Activated CD8-positive, alpha-beta memory T cell treated with anti-CD3 and anti-CD28 coated beads, Interleukin-2, amount 10 ng/mL, durations not matched to agents 7 days and 5 days (primary cell): Measurements from ENCODE around the gene MRAP. TPM values are rescaled to one million over a fixed set of nuclear protein-coding genes. Genes with fewer than 3 reads are reported as not detected.

Source experiments
- ATAC-seq: fragments of 150-1000 bp; cut with Tn5 transposase; one replicate; pipeline ENCODE4 v1.10.0; 2021; ENCODE audit warnings: moderate library complexity
- CTCF ChIA-PET: fragments of 350-600 bp; sonication (Branson Sonifier 250); formaldehyde crosslinking; loops from one replicate; lab custom pipeline; 2021; ENCODE audit warnings: antibody characterized with exemption; lab: Charles Lee
- DNase-seq: peaks from one replicate; pipeline ENCODE4 v3.0.0-alpha.2; 2020
- H3K27ac Mint-ChIP-seq: one replicate; pipeline ENCODE4 v1.8.0; 2021; ENCODE audit warnings: mild to moderate bottlenecking, mixed read lengths
- H3K27me3 Mint-ChIP-seq: one replicate; pipeline ENCODE4 v1.8.0; 2021; ENCODE audit warnings: mixed read lengths
- H3K36me3 Mint-ChIP-seq: one replicate; pipeline ENCODE4 v1.8.0; 2021; ENCODE audit warnings: mild to moderate bottlenecking, mixed read lengths
- H3K4me1 Mint-ChIP-seq: one replicate; pipeline ENCODE4 v1.8.0; 2021; ENCODE audit warnings: mixed read lengths
- H3K4me3 Mint-ChIP-seq: one replicate; pipeline ENCODE4 v1.8.0; 2021; ENCODE audit warnings: mild to moderate bottlenecking, moderate library complexity, mixed read lengths
- H3K9me3 Mint-ChIP-seq: one replicate; pipeline ENCODE4 v1.8.0; 2022; ENCODE audit warnings: low read depth, mixed read lengths
- total RNA-seq, 2 experiments: library from RNA; stranded (reverse); gene quantifications; one replicate each; pipeline ENCODE4 v1.2.3, GENCODE V29; 2021

MRAP gene
- total RNA-seq, 2 experiments from 2014 or later: not detected

- no peaks in the 10 kb centered on the region for H3K9me3 Mint-ChIP-seq
- H3K4me3 Mint-ChIP-seq: no peak overlapping the region
- H3K27ac Mint-ChIP-seq: no peak overlapping the region
- CTCF ChIA-PET: no interaction called here
- H3K27me3 Mint-ChIP-seq: no peaks in the 10 kb centered on the region
- ATAC-seq (no peak), DNase-seq (no peak)
- peaks cover 48% of the 10 kb centered on the region for H3K36me3 Mint-ChIP-seq
- no peaks in the 10 kb centered on the region for H3K4me1 Mint-ChIP-seq
Observed at GRCh38 chr21:32320059-32320458, 21.4 kb downstream of the MRAP start.

- Mint-ChIP-seq H3K4me1 (no peaks in the 10 kb centered on the region), H3K9me3 (no peaks in the 10 kb centered on the region), H3K27ac (no peak overlapping the region), H3K36me3 (peaks cover 53% of the 10 kb centered on the region), H3K4me3 (no peak overlapping the region), H3K27me3 (no peaks in the 10 kb centered on the region)
- no peak for ATAC-seq
- DNase-seq: no peak
- CTCF ChIA-PET: no interaction called here
Observed at GRCh38 chr21:32320726-32321125, 22.1 kb downstream of the MRAP start.

- ATAC-seq (no peak), DNase-seq (no peak)
- Mint-ChIP-seq H3K4me1 (no peaks in the 10 kb centered on the region), H3K36me3 (peaks cover 59% of the 10 kb centered on the region), H3K27ac (no peak overlapping the region), H3K9me3 (no peaks in the 10 kb centered on the region), H3K27me3 (no peaks in the 10 kb centered on the region), H3K4me3 (no peak overlapping the region)
- CTCF ChIA-PET: no interaction called here
Observed at GRCh38 chr21:32321480-32321879, 22.8 kb downstream of the MRAP start.

- CTCF ChIA-PET: no interaction called here
- Mint-ChIP-seq H3K9me3 (no peaks in the 10 kb centered on the region), H3K27me3 (no peaks in the 10 kb centered on the region), H3K4me3 (no peak overlapping the region), H3K27ac (no peak overlapping the region), H3K36me3 (peaks cover 64% of the 10 kb centered on the region), H3K4me1 (no peaks in the 10 kb centered on the region)
- DNase-seq (no peak), ATAC-seq (no peak)
Observed at GRCh38 chr21:32322103-32322502, 23.4 kb downstream of the MRAP start.

GRCh38 chr21:32322676-32323075, 24.0 kb downstream of the MRAP start:
- CTCF ChIA-PET: no interaction called here
- Mint-ChIP-seq H3K36me3 (peaks cover 70% of the 10 kb centered on the region), H3K4me3 (no peak overlapping the region), H3K9me3 (no peaks in the 10 kb centered on the region), H3K4me1 (no peaks in the 10 kb centered on the region), H3K27me3 (no peaks in the 10 kb centered on the region), H3K27ac (no peak overlapping the region)
- DNase-seq (no peak), ATAC-seq (no peak)

GRCh38 chr21:32325706-32326105, 27.1 kb downstream of the MRAP start:
- Mint-ChIP-seq H3K4me1 (no peaks in the 10 kb centered on the region), H3K27me3 (no peaks in the 10 kb centered on the region), H3K27ac (no peak overlapping the region), H3K9me3 (no peaks in the 10 kb centered on the region), H3K4me3 (no peak overlapping the region), H3K36me3 (peaks cover 80% of the 10 kb centered on the region)
- DNase-seq (no peak), ATAC-seq (no peak)
- CTCF ChIA-PET: no interaction called here

- H3K4me3 Mint-ChIP-seq: no peak overlapping the region
- CTCF ChIA-PET: no interaction called here
- no peak for ATAC-seq
- peaks cover 78% of the 10 kb centered on the region for H3K36me3 Mint-ChIP-seq
- H3K27me3 Mint-ChIP-seq: no peaks in the 10 kb centered on the region
- DNase-seq: no peak
- no peak overlapping the region for H3K27ac Mint-ChIP-seq
- no peaks in the 10 kb centered on the region for H3K4me1 Mint-ChIP-seq
- H3K9me3 Mint-ChIP-seq: no peaks in the 10 kb centered on the region
Observed at GRCh38 chr21:32328595-32328994, 29.9 kb downstream of the MRAP start.

GRCh38 chr21:32329331-32329730, 30.7 kb downstream of the MRAP start:
- Mint-ChIP-seq H3K27ac (no peak overlapping the region), H3K4me3 (no peak overlapping the region), H3K27me3 (no peaks in the 10 kb centered on the region), H3K4me1 (no peaks in the 10 kb centered on the region), H3K9me3 (no peaks in the 10 kb centered on the region), H3K36me3 (peaks cover 74% of the 10 kb centered on the region)
- DNase-seq (no peak), ATAC-seq (no peak)
- CTCF ChIA-PET: no interaction called here

- no peaks in the 10 kb centered on the region for H3K9me3 Mint-ChIP-seq
- no peaks in the 10 kb centered on the region for H3K4me1 Mint-ChIP-seq
- CTCF ChIA-PET: no interaction called here
- H3K36me3 Mint-ChIP-seq: peaks cover 70% of the 10 kb centered on the region
- ATAC-seq (no peak), DNase-seq (no peak)
- H3K27me3 Mint-ChIP-seq: no peaks in the 10 kb centered on the region
- H3K4me3 Mint-ChIP-seq: no peak overlapping the region
- H3K27ac Mint-ChIP-seq: no peak overlapping the region
Observed at GRCh38 chr21:32329776-32330175, 31.1 kb downstream of the MRAP start.

GRCh38 chr21:32330784-32331311, 32.2 kb downstream of the MRAP start:
- Mint-ChIP-seq H3K9me3 (no peaks in the 10 kb centered on the region), H3K36me3 (peaks cover 71% of the 10 kb centered on the region), H3K4me3 (no peak overlapping the region), H3K4me1 (no peaks in the 10 kb centered on the region), H3K27ac (no peak overlapping the region), H3K27me3 (no peaks in the 10 kb centered on the region)
- CTCF ChIA-PET: no interaction called here
- DNase-seq (no peak), ATAC-seq (no peak)

GRCh38 chr21:32331444-32332305, 33.0 kb downstream of the MRAP start:
- no peak for DNase-seq
- ATAC-seq: no peak
- CTCF ChIA-PET: no interaction called here
- Mint-ChIP-seq H3K4me3 (no peak overlapping the region), H3K4me1 (no peaks in the 10 kb centered on the region), H3K36me3 (peaks cover 66% of the 10 kb centered on the region), H3K27ac (peak overlapping the region; percentile 20), H3K9me3 (no peaks in the 10 kb centered on the region), H3K27me3 (no peaks in the 10 kb centered on the region)

- Mint-ChIP-seq H3K36me3 (peaks cover 60% of the 10 kb centered on the region), H3K27me3 (no peaks in the 10 kb centered on the region), H3K4me1 (no peaks in the 10 kb centered on the region), H3K27ac (no peak overlapping the region), H3K4me3 (no peak overlapping the region), H3K9me3 (no peaks in the 10 kb centered on the region)
- no peak for DNase-seq
- ATAC-seq: no peak
- CTCF ChIA-PET: no interaction called here
Observed at GRCh38 chr21:32332463-32332951, 33.9 kb downstream of the MRAP start.

- no peak for ATAC-seq
- Mint-ChIP-seq H3K4me1 (no peaks in the 10 kb centered on the region), H3K27ac (no peak overlapping the region), H3K4me3 (no peak overlapping the region), H3K9me3 (no peaks in the 10 kb centered on the region), H3K36me3 (peaks cover 51% of the 10 kb centered on the region), H3K27me3 (no peaks in the 10 kb centered on the region)
- CTCF ChIA-PET: no interaction called here
- DNase-seq: no peak
Observed at GRCh38 chr21:32333953-32334673, 35.5 kb downstream of the MRAP start.
